GM19455 (cell line): ENCODE data around the gene UGT1A8.

Experiments used
- ATAC-seq: cut with Tn5 transposase; IDR thresholded peaks from one replicate; pipeline ENCODE4 v1.9.1; 2021; ENCODE audit not compliant: unreplicated experiment

UGT1A8 gene

DNA sequence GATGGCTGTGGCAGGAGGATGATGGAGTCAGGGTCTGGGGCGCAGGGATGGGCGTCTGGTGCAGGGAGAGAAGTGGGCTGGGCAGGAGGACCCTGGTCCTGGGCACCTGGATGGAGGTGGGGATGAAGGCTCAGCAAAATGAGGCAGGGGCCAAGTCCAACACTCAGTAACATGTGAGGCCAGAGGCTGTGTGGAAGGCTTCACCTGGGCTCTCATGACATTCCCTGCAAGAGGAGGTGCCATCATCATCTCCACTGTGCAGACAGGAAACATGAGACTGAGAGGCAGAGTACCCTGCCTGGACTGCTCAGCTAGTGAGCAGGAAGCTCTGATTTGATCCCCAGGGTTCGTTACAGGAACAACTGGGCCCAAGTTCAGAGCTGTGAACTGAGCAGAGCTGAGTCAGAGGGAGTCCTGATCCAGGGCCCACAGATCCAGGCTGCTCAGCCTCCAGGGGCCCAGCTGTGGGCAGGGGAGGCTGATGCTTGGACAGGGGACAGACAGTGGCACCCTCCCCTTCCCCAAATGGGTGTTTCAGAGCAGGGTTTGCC lies 200.0 kb downstream of the UGT1A8 start:
- no peak for ATAC-seq

DNA sequence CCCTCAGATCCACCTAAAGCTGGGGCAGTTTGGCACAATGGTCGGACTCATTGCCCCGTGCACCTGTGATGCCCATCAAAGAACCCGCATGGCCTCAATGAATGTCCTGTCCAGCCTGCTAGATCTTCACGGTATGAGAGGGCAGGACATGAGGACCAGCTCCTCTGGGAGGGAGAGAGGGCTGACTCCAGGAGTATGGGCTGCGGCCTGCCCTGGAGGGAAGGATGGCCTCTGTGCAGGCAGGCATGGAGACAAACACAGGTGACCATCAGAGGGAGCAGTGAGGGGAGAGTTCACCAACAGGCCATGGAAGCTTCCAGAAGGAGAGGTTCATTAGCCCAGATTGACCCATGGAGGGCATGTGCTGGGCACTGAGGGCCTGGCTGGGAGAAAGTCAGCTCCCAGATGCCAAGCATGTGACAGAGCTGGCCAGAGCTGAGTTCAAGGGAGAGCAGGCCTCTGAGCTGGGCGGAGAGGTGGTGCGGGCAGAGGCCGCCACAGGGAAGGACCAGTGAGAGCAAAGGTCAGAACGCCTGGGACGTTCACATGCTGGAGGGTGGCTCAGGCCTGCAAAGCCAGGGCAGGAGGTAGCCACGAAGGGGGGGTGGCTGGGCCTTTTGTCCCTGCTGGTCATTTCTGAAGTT lies 200.7 kb downstream of the UGT1A8 start:
- ATAC-seq: no peak

DNA sequence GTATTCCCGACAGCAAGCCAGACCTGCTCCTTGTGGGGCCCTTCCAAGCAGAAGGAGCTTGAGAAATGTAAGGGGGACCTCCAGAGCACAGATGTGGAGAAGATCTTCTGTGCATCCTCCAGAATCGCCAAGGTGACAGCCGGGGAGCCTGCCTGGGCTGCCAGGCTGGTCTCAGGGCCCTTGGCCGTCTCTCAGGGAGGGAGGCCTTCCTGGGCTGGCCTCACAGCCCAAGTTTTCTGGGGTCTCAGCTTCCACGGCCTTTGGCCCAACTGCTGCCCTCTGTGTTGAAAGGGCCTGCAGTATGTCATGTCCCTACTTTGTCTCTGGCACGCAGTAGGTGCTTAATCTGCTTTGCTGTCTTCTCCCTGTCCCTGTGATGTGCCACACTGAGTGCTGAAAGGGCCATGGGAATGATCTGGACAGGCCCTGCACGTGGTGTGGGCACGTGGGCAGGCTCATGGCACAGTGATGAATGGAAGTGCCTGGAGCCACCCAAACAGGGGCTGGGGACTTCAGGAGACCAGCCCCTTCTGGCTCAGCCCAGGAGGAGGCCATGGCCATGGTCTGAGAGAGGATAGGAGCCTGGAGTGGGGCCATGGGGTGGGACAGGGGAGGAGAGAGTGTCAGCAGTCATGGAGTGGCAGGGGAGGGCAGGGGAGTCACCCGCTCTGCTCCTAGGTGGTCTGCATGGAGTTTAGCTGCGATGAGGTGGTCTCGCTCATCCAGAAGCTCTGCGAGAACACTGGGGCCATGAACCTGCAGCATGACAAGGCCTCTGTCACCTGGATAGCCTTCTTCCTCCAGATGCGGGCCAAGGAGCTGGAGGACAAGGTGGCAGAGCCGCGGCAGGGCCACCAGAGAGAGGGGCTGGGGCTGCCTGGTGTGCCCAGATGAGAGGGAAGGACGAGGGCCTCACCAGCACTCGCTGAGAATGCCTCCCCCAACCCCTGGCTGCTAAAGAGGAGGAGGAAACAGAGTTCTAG lies 201.5 kb downstream of the UGT1A8 start:
- no peak for ATAC-seq

DNA sequence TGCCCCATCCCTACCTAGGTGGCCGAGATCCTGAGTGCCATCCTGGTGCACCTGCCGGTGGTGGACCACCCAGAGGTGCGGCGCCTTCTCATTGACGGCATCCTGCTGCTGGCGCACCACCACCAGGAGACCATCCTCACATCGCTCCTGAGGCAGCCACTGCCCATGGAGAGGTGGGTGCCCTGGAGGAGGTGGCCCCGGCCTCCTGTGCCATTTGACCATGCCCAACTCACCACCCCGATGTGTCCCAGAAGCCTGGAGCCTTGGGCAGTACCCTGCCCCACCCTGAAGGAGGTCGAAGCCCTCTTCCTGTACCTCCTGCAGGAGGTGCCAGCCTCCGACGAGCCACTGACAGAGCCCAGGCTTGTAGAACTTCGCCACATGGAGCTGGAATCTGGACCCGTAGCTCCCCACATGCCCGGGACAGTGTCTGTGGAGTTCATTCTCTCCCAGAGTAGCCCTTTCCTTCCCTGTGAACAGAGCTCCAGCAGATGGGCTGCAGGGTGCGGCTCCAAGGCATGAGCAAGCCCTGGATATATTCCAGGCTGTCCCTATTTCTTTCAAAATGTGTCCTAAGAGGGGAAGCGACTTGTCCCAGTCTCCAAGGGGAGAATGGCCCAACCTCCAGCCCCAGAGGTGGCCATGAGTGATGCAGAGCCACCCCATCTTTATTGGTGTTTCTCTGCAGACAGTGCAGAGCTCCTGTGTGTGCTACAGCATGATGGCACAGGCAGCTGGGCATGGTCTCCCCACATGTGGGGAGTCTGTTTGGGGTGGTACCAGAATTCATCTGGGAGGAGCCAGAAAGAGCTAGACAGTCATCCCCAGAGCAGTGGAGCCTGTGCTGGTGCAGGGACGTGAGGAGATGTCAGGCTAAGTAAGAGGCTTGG lies 202.7 kb downstream of the UGT1A8 start:
- ATAC-seq: no peak

DNA sequence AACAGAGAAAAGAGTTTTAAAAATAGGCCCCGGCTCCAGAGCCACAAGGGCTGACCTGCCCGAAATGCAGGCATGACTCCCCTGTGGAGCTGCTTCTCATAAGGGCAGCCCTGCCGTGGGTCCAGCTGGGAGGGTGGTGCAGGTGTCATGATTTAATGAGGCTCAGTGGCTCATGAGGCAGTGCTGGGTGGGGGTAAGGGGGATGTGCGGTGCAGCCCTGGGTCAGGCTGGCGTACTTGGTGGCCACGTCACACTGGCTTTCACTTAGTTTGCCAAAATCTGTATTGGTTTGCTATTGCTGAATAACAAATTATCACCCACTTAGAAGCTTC lies 203.3 kb downstream of the UGT1A8 start:
- ATAC-seq: no peak

DNA sequence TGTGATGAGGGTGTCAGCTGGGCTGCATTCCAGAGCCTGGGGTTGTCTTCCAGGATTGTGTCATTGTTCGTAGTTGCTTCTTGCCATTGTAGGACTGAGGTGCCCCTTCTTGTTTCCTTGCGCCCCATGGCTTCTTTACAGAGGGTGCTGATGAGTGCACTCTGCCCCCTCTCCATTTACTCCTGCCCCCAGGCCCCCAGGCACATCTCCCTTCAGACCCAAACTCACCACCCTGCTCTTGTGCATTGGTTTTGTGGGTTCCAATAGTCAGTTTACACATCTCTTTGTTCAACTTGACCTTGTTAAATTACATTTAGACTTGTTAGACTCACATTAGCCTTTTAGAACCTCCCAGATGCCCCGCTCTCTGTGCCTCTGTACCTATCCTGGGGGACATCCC lies 203.8 kb downstream of the UGT1A8 start:
- ATAC-seq: no peak

DNA sequence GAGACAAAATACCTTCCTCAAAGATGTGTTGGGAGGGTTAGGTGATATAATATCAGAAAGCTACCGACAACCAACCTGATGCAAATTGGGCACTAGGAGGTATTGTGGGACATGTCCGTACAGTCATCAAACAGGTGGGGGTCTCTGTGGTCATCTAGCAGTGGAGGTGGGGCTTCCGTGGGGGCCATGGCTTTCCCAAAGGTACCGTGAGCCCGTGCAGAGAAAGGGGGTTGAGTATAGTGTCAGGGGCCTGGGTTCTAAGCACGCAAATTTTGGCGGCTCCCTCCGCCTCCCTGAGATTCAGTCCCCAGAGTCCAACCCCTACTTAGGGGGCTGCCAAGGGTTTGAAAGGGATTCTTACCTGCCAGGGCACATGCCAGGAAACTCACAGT lies 204.3 kb downstream of the UGT1A8 start:
- no peak for ATAC-seq

DNA sequence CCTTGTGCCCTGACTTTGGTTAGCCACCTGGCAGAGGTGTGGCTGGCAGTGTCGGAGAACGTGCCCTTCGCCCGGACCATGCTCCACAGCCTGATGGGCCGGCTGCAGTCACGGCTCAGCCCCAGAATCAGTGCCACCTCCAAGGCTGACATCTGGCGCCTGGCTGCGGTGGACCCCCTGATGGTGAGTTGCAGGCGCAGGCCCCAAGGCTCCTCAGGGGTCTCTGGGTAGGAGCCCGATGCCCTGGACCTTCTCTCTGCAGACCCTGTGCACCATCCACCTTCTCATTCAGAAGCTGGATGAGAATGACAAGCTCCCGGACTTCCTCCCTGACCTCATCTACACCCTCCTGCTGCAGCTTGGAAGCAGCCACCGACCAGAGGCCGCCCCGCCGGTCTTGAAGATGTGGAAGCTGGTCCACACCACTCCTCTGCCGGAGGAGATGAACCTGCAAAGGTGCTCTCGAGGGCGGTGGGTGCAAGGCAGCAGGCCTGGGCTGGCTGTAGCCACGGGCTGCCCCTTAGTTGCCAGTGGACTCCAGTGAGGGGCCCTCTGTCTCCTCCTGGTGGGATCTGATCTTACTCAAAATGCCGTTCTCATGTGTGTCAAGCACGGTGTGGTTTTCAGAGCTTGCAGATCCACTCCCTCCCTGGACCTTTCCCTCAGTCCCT lies 204.8 kb downstream of the UGT1A8 start:
- ATAC-seq: no peak
